B cell (primary cell): ENCODE results near the gene IFIT5.
"Not testable (repeated sequence)": the region's sequence is repeated elsewhere in the genome, so short reads cannot be mapped to it uniquely, and the experiment has no call there.

Source experiments
- CTCF ChIP-seq: fragments of 200-600 bp; IDR thresholded peaks from one replicate; pipeline ENCODE4 v1.8.0; 2022; ENCODE audit warnings: antibody characterized with exemption, mild to moderate bottlenecking
- EZH2 ChIP-seq: IDR thresholded peaks from 2 replicates; pipeline ENCODE4 v1.6.1; 2012; ENCODE audit warnings: borderline replicate concordance, low read depth, mild to moderate bottlenecking, moderate library complexity, low read length; ENCODE audit not compliant: insufficient read depth, poor library complexity, severe bottlenecking

DNA sequence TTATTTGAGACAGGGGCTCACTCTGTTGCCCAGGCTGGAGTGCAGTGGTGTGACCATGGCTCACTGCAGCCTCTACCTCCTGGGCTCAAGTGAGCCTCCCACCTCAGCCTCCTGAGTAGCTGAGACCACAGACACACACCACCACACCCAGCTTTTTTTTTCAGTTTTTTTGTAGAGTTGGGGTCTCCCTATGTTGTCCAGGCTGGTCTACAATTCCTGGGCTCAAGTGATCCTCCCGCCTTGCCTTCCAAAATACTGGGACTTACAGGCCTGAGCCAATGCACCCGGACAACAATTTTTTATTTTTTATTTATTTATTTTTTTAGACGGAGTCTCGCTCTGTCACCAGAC lies 23.2 kb upstream of the IFIT5 start:
- not testable (repeated sequence) for TF ChIP-seq CTCF, EZH2
